HTR-8/SVneo (cell line): ENCODE results near the gene RTN3.

Experiments used
- DNase-seq: peaks from one replicate; pipeline ENCODE4 v3.0.0; 2011; ENCODE audit warnings: low spot score, mixed read lengths; ENCODE audit not compliant: insufficient read length
- FAIRE-seq: peaks from 2 replicates; lab custom pipeline; 2011; peaks lifted over from hg19 to GRCh38; lab: Jason Lieb, UNC

Gene RTN3

GRCh38 chr11:63736864-63737263, 55.6 kb downstream of the RTN3 start:
- DNase-seq: no peak
- FAIRE-seq: no peak

GRCh38 chr11:63737718-63738117, 56.4 kb downstream of the RTN3 start:
- FAIRE-seq (no peak), DNase-seq (no peak)

DNA sequence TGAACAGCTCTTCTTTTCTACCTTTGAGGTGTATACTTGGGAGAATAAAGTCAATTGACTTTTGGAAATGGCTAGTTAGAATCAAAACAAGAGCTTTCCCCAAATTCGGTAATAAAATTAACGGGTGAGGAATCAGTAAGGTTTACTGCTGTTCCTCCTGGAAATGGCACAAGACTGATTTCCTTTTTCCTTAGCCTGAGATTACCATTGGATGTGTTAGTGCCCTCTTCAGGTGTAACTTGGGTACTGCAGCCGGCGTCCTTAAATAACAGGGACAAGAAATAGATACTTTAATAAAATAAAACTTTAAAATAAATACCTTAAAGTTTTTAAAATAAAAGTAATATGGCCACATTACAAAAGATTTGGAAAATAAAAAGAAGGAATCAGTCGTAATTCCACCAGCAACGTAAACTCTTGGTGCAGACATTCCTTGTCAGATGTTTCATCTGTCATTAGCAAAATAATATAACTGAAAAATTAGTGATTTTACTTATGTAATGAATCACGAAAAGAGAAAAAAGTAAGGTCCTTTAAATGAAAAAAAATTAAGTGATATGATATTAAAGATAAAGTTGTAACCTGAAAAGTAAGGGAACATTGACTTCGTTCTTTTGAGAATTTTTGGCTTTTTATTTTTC, 57.5 kb downstream of the RTN3 start:
- peak; percentile 67 for DNase-seq
- no peak for FAIRE-seq

- DNase-seq: no peak
- no peak for FAIRE-seq
Measured at GRCh38 chr11:63745304-63746170, 64.2 kb downstream of the RTN3 start.

DNA sequence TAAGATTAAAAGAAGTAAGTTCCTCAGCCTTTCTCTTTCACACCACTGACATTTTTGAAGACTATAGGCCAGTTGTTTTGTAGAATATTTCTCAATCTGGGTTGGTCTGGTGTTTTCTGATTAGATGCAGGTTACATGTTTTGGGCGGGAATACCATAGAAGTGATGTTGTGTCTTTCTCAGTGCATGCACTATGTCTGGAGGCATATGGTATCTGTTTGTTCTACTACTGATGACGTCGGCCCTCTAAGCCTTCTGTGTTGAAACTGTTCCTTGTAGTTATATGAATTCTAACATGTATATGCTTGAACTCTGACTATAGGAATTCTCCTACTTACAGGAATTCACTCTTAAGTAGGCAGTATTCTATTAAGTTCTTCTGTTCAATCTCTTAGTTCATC, 65.7 kb downstream of the RTN3 start:
- FAIRE-seq (no peak), DNase-seq (no peak)

GRCh38 chr11:63749624-63750023, 68.3 kb downstream of the RTN3 start:
- DNase-seq (no peak), FAIRE-seq (no peak)

DNA sequence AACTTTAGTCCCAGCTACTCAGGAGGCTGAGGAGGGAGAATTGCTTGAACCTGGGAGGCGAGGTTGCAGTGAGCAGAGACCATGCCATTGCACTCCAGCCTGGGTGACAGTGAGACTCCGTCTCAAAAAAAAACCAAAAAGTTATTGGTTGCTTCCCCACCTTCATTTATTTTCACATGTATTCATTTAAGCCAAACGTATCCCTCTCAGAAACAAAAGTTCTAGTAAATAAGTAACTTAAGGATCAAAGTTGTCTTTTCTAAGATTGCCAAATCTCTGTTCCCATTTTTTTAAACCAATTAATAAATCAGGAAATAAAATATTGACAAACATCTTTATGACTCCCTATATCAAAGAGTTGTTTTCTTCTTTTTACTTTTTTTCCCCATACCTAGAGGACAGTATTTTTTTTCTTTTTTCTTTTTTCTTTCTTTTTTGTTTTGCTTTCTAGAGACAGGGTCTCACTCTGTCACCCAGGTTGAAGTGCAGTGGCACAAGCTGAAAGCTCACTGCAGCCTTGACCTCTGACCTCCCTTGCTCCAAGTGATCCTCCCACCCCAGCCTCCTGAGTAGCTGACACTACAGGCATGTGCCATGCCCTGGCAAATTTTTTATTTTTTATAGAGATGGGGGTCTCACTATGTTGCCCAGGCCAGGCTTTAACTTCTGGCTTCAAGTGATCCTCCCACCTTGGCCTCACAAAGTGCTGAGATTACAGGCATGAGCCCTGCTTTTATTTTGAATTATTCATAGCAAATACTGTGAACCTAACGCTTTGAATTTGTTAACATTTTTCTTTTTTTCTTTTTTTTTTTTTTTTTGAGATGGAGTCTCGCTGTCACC, 75.8 kb downstream of the RTN3 start:
- no peak for FAIRE-seq

GRCh38 chr11:63760487-63761079, 79.3 kb downstream of the RTN3 start:
- DNase-seq: no peak
- no peak for FAIRE-seq

More for the DNA sequence above, 75.8 kb downstream of the RTN3 start:
- DNase-seq: no peak

GRCh38 chr11:63761188-63761587, 79.9 kb downstream of the RTN3 start:
- FAIRE-seq: no peak
- DNase-seq: no peak

DNA sequence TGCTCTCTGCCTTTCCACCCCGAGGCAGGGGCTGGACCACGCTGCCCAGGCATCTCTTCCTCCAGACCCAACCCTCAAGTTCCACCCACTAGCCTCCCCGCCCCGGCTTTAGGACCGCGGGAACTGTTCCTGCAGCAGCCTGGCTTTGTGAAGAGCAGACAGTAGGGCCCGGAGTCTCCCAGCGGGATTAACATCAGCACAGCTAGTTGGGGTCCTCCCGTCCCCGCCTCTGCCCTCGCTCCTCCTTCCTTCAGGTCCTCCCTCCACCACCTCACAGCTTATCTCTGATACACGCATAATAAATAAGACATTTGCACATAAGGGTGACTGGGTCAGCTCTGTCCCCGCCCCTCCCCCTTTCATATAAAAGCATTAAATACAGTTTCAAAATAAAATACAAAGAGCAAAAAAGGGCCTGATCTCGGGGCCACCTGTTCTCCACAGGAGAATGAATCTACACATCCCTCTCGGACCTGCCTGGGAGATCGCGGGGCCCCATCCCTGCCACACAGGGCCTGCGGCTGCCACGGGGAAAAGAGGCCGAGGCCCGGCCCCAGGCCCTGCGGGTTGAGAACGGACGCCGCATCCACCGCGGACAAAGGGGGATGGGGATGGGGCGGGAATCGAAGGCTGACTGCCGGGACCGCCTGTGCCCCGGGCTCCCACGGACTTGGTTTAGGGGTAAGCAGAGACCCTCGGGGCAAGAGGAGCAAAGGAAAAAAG, 80.8 kb downstream of the RTN3 start:
- DNase-seq (no peak), FAIRE-seq (no peak)

DNA sequence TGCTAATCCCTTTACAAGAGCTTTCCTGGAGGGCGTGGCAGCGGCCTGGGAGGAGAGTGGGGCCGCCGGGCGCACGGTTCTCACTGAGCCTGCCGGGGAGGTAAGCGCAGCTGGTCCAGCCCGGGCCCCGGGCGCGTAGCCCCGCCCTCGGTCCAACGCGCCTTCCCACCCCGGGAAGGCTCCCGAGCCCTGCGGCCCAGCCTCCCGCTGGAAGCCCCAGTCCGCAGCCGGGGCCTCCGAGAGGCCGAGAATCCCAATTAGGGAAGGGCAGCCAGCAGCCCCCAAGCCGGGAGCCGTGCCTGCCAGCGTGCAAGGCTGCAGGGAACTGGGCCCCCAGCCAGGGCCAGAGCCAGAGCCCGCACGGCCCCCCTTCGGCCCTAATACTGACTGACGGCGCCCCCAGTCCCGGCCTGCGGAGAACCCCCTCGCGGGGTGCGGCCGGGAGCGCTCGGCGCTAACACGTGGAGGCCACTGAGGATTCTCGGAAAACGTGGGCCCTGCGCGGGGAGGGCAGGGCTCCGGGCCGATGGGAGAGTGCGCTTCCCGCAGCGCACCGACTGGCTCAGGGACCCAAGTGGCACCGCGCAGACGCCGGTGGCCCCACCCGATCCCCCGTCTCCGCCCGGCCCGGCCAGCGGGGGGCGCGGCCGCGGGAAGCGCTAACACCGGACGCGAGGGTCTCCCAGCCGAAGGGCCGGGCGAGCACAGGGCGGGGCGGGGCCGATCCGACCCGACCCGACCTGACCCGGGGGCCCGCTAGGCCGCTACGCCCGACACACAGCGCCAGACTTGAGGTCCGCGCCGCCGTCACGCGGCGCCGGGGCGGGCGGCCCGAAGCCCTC, 81.6 kb downstream of the RTN3 start:
- DNase-seq: no peak

GRCh38 chr11:63763496-63764339, 82.4 kb downstream of the RTN3 start:
- FAIRE-seq (no peak), DNase-seq (no peak)

More for the DNA sequence above, 81.6 kb downstream of the RTN3 start:
- FAIRE-seq: no peak

- no peak for DNase-seq
- FAIRE-seq: no peak
Measured at GRCh38 chr11:63764340-63764678, 83.0 kb downstream of the RTN3 start.

- no peak for DNase-seq
- FAIRE-seq: no peak
Measured at GRCh38 chr11:63764679-63765647, 83.7 kb downstream of the RTN3 start.

GRCh38 chr11:63765688-63766241, 84.5 kb downstream of the RTN3 start:
- FAIRE-seq: no peak
- no peak for DNase-seq

GRCh38 chr11:63766531-63767235, 85.4 kb downstream of the RTN3 start:
- no peak for FAIRE-seq

More at GRCh38 chr11:63766531-63767235, 85.4 kb downstream of the RTN3 start:
- DNase-seq: no peak
